Stimulated activated CD4-positive, alpha-beta T cell treated with anti-CD3 and anti-CD28 coated beads, Interleukin-15, amount 100 ng/mL, for 24 hours (primary cell): ENCODE measurements around the gene TNIK.
"Not testable (repeated sequence)": the region's sequence is repeated elsewhere in the genome, so short reads cannot be mapped to it uniquely, and the experiment has no call there.

Source experiments
- DNase-seq: peaks from one replicate; pipeline ENCODE4 v3.0.0-alpha.2; 2020

Gene TNIK

GRCh38 chr3:171445620-171446204, 14.5 kb downstream of the TNIK start:
- no peak for DNase-seq

- no peak for DNase-seq
These were observed 16.1 kb downstream of the TNIK start for GRCh38 chr3:171444001-171444690.

- DNase-seq, result no peak
These were observed 16.8 kb downstream of the TNIK start for GRCh38 chr3:171443211-171443957.

- no peak for DNase-seq
These were observed 18.0 kb downstream of the TNIK start for GRCh38 chr3:171442184-171442583.

- no peak for DNase-seq
These were observed 18.8 kb downstream of the TNIK start for GRCh38 chr3:171441381-171441780.

GRCh38 chr3:171439996-171440395, 20.2 kb downstream of the TNIK start:
- DNase-seq, result no peak

GRCh38 chr3:171437115-171437756, 23.0 kb downstream of the TNIK start:
- no peak for DNase-seq

- no peak for DNase-seq
These were observed 23.8 kb downstream of the TNIK start for GRCh38 chr3:171436380-171436779.

- no peak for DNase-seq
These were observed 24.4 kb downstream of the TNIK start for GRCh38 chr3:171435757-171436156.

- no peak for DNase-seq
These were observed 25.1 kb downstream of the TNIK start for GRCh38 chr3:171435143-171435542.

- DNase-seq, result no peak
These were observed 27.7 kb downstream of the TNIK start for GRCh38 chr3:171432548-171432947.

- no peak for DNase-seq
These were observed 28.7 kb downstream of the TNIK start for GRCh38 chr3:171431550-171431949.

- no peak for DNase-seq
These were observed 29.7 kb downstream of the TNIK start for GRCh38 chr3:171430530-171430929.

- DNase-seq, result no peak
These were observed 30.6 kb downstream of the TNIK start for GRCh38 chr3:171429635-171430034.

GRCh38 chr3:171428892-171429291, 31.3 kb downstream of the TNIK start:
- DNase-seq, result no peak

GRCh38 chr3:171428321-171428787, 31.9 kb downstream of the TNIK start:
- DNase-seq, result no peak

GRCh38 chr3:171427771-171428320, 32.4 kb downstream of the TNIK start:
- no peak for DNase-seq

- not testable (repeated sequence) for DNase-seq
These were observed 36.1 kb downstream of the TNIK start for GRCh38 chr3:171424063-171424462.

GRCh38 chr3:171422855-171423254, 37.4 kb downstream of the TNIK start:
- DNase-seq, result not testable (repeated sequence)

- no peak for DNase-seq
These were observed 39.5 kb downstream of the TNIK start for GRCh38 chr3:171420667-171421066.

GRCh38 chr3:171419457-171419856, 40.7 kb downstream of the TNIK start:
- DNase-seq, result no peak

GRCh38 chr3:171417813-171418212, 42.4 kb downstream of the TNIK start:
- DNase-seq, result no peak

GRCh38 chr3:171417137-171417536, 43.1 kb downstream of the TNIK start:
- no peak for DNase-seq
